ENCODE measurements around the gene CDH20. TPM values are rescaled to one million over a fixed set of nuclear protein-coding genes. Genes with fewer than 3 reads are reported as not detected.

The CDH20 gene
- total RNA-seq, 4 donors from 2014 or later: 5.9 TPM; not detected in 3

GRCh38 chr18:61340148-61340547 is 6.9 kb downstream of the CDH20 start:
- Histone ChIP-seq H3K9me3 (no peaks in the 10 kb centered on the region), H3K36me3 (no peaks in the 10 kb centered on the region), H3K4me1 (no peaks in the 10 kb centered on the region), H3K4me3 (no peak overlapping the region), H3K27me3 (no peaks in the 10 kb centered on the region), H3K27ac (no peak overlapping the region)
- TF ChIP-seq CTCF (IDR thresholded peaks at IDR 0.05) (no peak), POLR2A (IDR thresholded peaks at IDR 0.05) (no peak)
- no peak for DNase-seq
- intact Hi-C loops (cut with DNase I; ENCODE audit: low total_unique reads): no loop called here

- no peaks in the 10 kb centered on the region for H3K9me3 ChIP-seq
- intact Hi-C loops (cut with DNase I; ENCODE audit: low total_unique reads): no loop called here
- H3K27me3 ChIP-seq: no peaks in the 10 kb centered on the region
- DNase-seq: no peak
- H3K36me3 ChIP-seq: no peaks in the 10 kb centered on the region
- no peaks in the 10 kb centered on the region for H3K4me1 ChIP-seq
- H3K4me3 ChIP-seq: no peak overlapping the region
- no peak for TF ChIP-seq CTCF (IDR thresholded peaks at IDR 0.05)
- TF ChIP-seq POLR2A (IDR thresholded peaks at IDR 0.05): no peak
- no peak overlapping the region for H3K27ac ChIP-seq
Measured at GRCh38 chr18:61348230-61348629, 15.0 kb downstream of the CDH20 start.

- H3K27ac ChIP-seq: no peak overlapping the region
- H3K9me3 ChIP-seq: no peaks in the 10 kb centered on the region
- no peak for DNase-seq
Measured at GRCh38 chr18:61350578-61350977, 17.3 kb downstream of the CDH20 start.

GRCh38 chr18:61352059-61352458 is 18.8 kb downstream of the CDH20 start:
- H3K9me3 ChIP-seq: no peaks in the 10 kb centered on the region
- DNase-seq: no peak
- no peaks in the 10 kb centered on the region for H3K27me3 ChIP-seq
- no peaks in the 10 kb centered on the region for H3K36me3 ChIP-seq
- H3K4me3 ChIP-seq: no peak overlapping the region
- H3K4me1 ChIP-seq: no peaks in the 10 kb centered on the region
- intact Hi-C loops (cut with DNase I; ENCODE audit: low total_unique reads): no loop called here
- TF ChIP-seq CTCF (IDR thresholded peaks at IDR 0.05): no peak
- no peak for TF ChIP-seq POLR2A (IDR thresholded peaks at IDR 0.05)
- H3K27ac ChIP-seq: no peak overlapping the region

More at GRCh38 chr18:61350578-61350977, 17.3 kb downstream of the CDH20 start:
- no peak overlapping the region for H3K4me3 ChIP-seq
- no peaks in the 10 kb centered on the region for H3K4me1 ChIP-seq
- intact Hi-C loops (cut with DNase I; ENCODE audit: low total_unique reads): no loop called here
- H3K36me3 ChIP-seq: no peaks in the 10 kb centered on the region
- no peak for TF ChIP-seq CTCF (IDR thresholded peaks at IDR 0.05)
- no peak for TF ChIP-seq POLR2A (IDR thresholded peaks at IDR 0.05)
- H3K27me3 ChIP-seq: no peaks in the 10 kb centered on the region

GRCh38 chr18:61352611-61353010 is 19.4 kb downstream of the CDH20 start:
- H3K4me1 ChIP-seq: no peaks in the 10 kb centered on the region
- H3K27me3 ChIP-seq: no peaks in the 10 kb centered on the region
- intact Hi-C loops (cut with DNase I; ENCODE audit: low total_unique reads): no loop called here
- no peak for DNase-seq
- TF ChIP-seq POLR2A (IDR thresholded peaks at IDR 0.05) (no peak), CTCF (IDR thresholded peaks at IDR 0.05) (no peak)
- no peaks in the 10 kb centered on the region for H3K9me3 ChIP-seq
- no peaks in the 10 kb centered on the region for H3K36me3 ChIP-seq
- no peak overlapping the region for H3K27ac ChIP-seq
- H3K4me3 ChIP-seq: no peak overlapping the region

Data from uterus (tissue), 4 donors.